ENCODE results near the gene VPS13C. TPM values are rescaled to one million over a fixed set of nuclear protein-coding genes. Genes with fewer than 3 reads are reported as not detected.

The VPS13C gene
- total RNA-seq, 1 donor from 2014 or later = 89.0 TPM

DNA sequence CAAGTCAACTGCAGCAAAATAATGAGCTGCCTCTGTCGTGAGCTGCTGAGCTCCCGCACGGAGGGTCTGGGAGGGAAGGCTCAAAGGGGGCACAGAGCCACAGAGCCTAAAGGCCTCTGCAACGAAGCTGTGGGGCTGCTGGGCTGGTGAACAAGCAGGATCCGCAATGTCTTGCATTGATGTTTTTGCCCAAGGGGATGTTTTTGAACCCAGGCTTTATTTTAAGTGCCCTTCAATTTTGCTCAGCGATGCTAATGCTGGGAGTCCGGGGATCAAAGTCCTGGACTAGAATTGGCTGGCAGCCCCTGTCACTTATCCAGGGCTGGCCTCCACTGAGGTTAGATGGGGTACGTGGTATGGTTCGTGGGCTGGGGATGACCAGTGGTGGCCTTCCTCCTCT lies 240.0 kb downstream of the VPS13C start:
- DNase-seq (ENCODE audit: low read depth in 2 of 2) = no peak

DNA sequence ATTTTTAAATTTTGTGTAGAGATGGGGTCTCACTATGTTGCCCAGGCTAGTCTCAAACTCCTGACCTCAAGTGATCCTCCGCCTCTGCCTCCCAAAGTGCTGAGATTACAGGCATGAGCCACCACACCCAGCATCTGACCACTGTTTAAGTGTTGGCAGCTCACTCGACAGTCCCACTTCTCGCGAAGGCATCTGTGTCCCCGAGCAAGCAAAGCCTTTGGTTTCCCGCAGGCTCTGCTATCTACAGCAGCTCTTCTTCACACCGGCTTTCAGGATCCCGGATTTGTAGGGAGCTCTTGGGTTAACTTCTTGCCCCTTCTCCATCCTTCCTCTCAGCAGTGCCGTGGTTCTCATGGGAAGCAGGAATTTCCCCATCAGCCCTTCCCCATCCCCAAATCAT lies 240.9 kb downstream of the VPS13C start:
- DNase-seq (ENCODE audit: low read depth in 2 of 2) = no peak

DNA sequence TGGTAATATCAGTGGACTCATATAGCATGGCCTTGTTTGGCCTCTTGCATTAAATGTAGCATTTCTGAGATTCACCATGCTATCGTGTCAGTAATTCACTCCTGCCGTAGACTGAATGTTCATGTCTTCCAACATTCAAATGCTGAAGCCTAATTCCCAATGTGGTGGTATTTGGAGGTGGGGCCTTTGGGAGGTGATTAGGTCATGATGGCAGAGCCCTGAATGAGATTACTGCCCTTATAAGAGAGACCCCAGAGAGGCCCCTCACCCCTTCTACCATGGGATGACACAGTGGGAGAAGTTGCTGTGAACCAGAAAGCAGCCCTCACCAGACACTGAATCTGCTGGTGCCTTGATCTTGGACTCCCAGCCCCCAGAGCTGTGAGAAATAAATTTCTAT lies 241.4 kb downstream of the VPS13C start:
- no peak for DNase-seq (ENCODE audit: low read depth in 2 of 2)

DNA sequence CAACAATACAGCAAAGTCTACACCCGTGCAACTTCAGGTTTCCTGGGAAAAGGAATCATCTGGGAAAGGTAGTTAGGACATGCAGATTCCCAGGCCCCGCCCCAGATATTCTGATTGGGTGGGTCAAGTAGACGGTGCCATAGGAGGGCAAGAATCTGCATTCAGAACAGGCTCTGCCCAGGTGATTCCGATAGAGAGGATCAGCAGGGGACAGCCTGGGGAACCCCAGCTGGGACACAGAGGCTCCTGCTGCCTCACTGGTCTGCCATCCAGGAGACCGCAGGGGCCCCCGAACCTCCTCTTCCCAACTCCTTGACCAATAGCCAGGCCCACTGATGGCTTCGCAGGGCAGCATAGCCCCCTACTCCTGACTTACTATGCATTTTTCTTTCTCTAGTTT lies 243.4 kb downstream of the VPS13C start:
- DNase-seq (ENCODE audit: low read depth in 2 of 2) = no peak

DNA sequence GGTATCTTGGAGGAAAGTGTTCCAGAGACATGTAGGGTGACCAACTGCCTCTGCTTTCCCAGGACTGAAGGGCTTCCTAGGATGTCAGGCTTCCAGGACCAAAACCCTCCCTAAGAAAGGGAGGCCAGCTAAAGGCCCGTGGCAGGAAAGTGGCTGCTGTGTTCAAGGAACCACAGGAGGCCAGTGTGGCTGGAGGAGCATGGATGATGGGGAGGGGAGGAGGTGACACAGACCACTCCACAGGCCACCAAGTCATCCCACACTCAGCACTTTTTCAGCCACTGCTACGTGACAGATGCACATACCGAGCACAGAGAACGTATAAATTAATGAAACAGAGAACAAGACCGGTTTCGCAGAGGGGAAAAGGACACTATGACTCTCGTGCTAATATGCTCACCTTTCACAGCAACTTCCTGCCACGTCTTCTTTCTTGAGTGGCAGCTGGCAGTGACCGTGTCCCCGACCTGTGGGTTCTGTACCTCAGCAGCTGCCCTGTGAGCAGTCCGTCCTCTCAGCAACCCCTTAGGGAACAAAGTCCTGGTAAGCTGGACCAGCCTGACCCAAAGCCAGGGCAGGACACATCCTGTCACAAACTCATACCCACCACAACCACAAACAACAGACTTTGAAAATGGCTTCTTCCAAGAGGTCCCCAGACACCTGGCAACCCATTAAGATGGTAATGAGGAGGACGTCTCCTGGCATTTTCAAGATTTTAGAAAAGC lies 244.7 kb downstream of the VPS13C start:
- no peak for DNase-seq (ENCODE audit: low read depth in 2 of 2)

DNA sequence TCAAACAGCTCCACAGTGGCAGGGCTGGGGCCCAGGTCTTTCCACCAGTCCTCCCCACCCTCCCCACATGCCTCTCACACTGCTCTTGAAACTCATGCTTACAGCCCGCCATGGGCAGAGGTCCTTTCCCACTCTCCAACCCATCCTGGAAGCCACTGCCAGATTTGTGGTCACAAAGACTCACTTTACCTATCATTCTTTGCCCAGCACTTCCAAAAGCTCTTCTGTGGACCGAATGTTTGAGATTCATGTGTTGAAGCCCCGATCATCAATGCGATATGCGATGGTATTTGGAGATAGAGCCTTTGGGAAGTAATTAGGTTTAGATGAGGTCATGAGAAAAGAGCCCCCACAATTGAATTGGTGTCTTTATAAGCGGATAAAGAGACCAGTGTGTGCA lies 247.8 kb downstream of the VPS13C start:
- no peak for DNase-seq (ENCODE audit: low read depth in 2 of 2)

DNA sequence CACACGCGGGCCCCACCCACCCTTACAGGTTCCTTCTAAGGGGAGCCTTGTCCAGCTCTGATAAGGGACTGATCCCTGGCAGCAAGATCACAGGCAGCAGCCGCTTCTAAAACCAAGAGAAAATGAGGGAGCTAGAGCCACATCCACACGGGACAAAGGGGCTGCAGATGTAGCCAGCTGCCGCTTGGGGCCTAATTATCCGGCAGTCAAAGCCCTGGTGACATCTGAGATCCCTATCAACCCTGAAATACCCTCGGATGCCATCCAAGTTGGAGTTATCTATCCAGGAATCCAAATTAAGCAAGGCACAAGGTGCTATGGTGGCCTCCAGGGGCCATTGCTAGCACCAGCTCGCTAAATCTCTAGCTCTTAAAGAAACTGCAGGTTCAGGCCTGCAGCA lies 248.3 kb downstream of the VPS13C start:
- no peak for DNase-seq (ENCODE audit: low read depth in 2 of 2)

DNA sequence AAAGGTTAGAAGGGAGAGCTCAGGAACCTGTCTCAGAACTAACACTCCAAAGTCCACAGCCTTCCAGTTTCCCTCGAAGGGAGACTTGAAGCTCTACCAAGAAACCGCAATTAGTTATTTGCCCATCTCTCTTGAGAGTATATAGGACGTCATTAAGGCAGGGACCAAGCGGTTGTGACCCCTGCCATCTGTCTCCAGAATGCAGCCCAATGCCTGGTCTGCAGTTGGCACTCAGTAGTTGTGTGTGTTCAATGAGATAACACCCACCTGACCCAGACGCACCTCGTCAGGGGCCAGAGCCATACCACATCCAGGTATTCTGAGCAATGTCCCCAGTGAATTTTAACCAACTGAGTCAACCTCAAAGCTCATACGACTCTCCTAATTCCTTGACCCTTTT lies 251.0 kb downstream of the VPS13C start:
- DNase-seq (ENCODE audit: low read depth in 2 of 2) = no peak

DNA sequence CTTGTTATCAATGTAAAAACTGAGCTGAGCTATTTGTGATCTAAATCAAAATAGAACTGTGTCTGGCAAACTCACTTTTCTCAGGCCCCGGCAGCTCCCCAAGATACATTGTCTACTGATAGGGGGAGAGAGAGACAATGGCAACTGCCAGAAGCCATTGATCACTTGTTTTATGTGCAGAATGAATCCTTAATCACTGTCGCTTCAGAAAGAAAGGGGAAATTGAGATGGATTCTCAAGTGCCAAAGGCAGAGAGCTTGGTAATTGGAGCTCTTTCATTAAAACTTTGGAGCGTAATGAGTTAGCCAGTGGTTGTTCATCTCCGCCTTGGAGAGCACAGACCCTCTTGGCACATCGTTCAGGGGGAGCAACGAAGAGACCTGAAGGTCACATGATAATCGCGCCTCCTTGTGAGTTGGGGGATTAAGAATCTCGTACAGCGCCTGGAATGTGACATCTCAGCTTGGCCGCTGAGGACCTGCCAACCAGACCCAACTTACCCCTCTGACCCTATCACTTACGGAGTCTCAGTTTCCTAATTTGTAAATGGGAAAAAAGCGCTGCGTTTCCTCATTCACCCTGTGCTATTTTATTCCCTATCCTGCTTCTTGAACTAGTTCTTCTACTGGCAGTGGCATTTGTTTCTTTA lies 252.8 kb downstream of the VPS13C start:
- DNase-seq (ENCODE audit: low read depth in 2 of 2) = no peak

Other genes with a start within 250 kb of the VPS13C start
- gene C2CD4A, start 6.5 kb upstream of the VPS13C start, total RNA-seq = 3.2 and 4.3 TPM in 2 replicates
- 28.2 and 44.5 TPM in 2 replicates for gene C2CD4B, start 104.8 kb upstream of the VPS13C start, total RNA-seq

All from dermis microvascular lymphatic vessel endothelial cell (primary cell).